CD14-positive monocyte (primary cell): ENCODE data around the gene CXCL16. TPM values are rescaled to one million over a fixed set of nuclear protein-coding genes. Genes with fewer than 3 reads are reported as not detected.
A peak's percentile ranks its signal among the peaks of the same experiment; 100 is the strongest.

ENCODE experiments used
- DNase-seq, 3 donors: peaks; one replicate each; pipeline ENCODE4 v3.0.0-alpha.2; 2011 to 2022
- H2AFZ ChIP-seq: 2 replicates; pipeline ENCODE4 v1.6.0; 2012; ENCODE audit warnings: mild to moderate bottlenecking, low read depth, low read length, inconsistent platforms; ENCODE audit not compliant: insufficient read depth, poor library complexity, severe bottlenecking
- H3K27ac ChIP-seq, 2 donors: 1 replicate in 1 of 2; 2 replicates in 1 of 2; pipeline ENCODE4 v1.5.1; 2012 to 2013; ENCODE audit warnings: low read length in 2 of 2, control low read depth in 1 of 2, inconsistent platforms in 1 of 2, low read depth in 1 of 2, mild to moderate bottlenecking in 1 of 2
- H3K27me3 ChIP-seq, 2 donors: one replicate each; pipeline versions ENCODE4 v1.6.0 to v1.6.1; 2011 to 2013; ENCODE audit warnings: low read length in 2 of 2; ENCODE audit not compliant: control insufficient read depth in 2 of 2, insufficient read depth in 2 of 2
- H3K36me3 ChIP-seq, 2 donors: replicated peaks in 1 of 2; 1 replicate in 1 of 2; 2 replicates in 1 of 2; pipeline versions ENCODE4 v1.5.1 to v1.6.1; 2012 to 2013; ENCODE audit warnings: low read length in 2 of 2, control low read depth in 1 of 2, inconsistent platforms in 1 of 2, mild to moderate bottlenecking in 1 of 2; ENCODE audit not compliant: insufficient read depth in 2 of 2, control insufficient read depth in 1 of 2
- H3K4me1 ChIP-seq, 2 donors: 1 replicate in 1 of 2; 2 replicates in 1 of 2; pipeline versions ENCODE4 v1.5.1 to v1.6.1; 2012 to 2013; ENCODE audit warnings: low read length in 2 of 2, control low read depth in 1 of 2, inconsistent platforms in 1 of 2, mild to moderate bottlenecking in 1 of 2, moderate library complexity in 1 of 2; ENCODE audit not compliant: insufficient read depth in 2 of 2, control insufficient read depth in 1 of 2
- H3K4me2 ChIP-seq: replicated peaks from 2 replicates; pipeline ENCODE3; 2012; ENCODE audit warnings: low read length, moderate library complexity, mild to moderate bottlenecking; ENCODE audit not compliant: poor library complexity, severe bottlenecking; ENCODE audit errors: extremely low read depth
- H3K4me3 ChIP-seq, 3 experiments: fragments of 200-600 bp in 1 of 3; sonication (generic) in 1 of 3; replicated peaks in 1 of 3; 1 replicate in 2 of 3; 2 replicates in 1 of 3; pipeline ENCODE4 v1.5.1; 2011 to 2013; ENCODE audit warnings: low read length in 3 of 3, mild to moderate bottlenecking in 3 of 3, control low read depth in 2 of 3, low read depth in 2 of 3, inconsistent platforms in 1 of 3, moderate library complexity in 1 of 3
- H3K79me2 ChIP-seq: 2 replicates; pipeline ENCODE4 v1.6.0; 2012; ENCODE audit warnings: mild to moderate bottlenecking, control low read depth, inconsistent platforms, low read length, moderate library complexity; ENCODE audit not compliant: insufficient read depth
- H3K9ac ChIP-seq: 2 replicates; pipeline ENCODE4 v1.6.0; 2017; ENCODE audit warnings: low read length, mild to moderate bottlenecking; ENCODE audit not compliant: insufficient read depth, poor library complexity, severe bottlenecking
- H3K9me3 ChIP-seq, 2 donors: replicated peaks in 1 of 2; 1 replicate in 1 of 2; 2 replicates in 1 of 2; pipeline versions ENCODE4 v1.5.1 to v1.6.1; 2012 to 2013; ENCODE audit warnings: low read length in 2 of 2, control low read depth in 1 of 2; ENCODE audit not compliant: control insufficient read depth in 1 of 2, insufficient read depth in 1 of 2
- H4K20me1 ChIP-seq: 2 replicates; pipeline ENCODE4 v1.6.0; 2012; ENCODE audit warnings: mild to moderate bottlenecking, low read length, control low read depth, moderate library complexity; ENCODE audit not compliant: insufficient read depth
- H3K27ac Mint-ChIP-seq, 7 donors: one replicate each; pipeline ENCODE4 v1.8.0; 2020; ENCODE audit warnings: mild to moderate bottlenecking in 7 of 7, mixed read lengths in 7 of 7, moderate library complexity in 6 of 7, inconsistent platforms in 2 of 7
- H3K27me3 Mint-ChIP-seq, 3 donors: one replicate each; pipeline ENCODE4 v1.8.0; 2021 to 2022; ENCODE audit warnings: low read depth in 3 of 3, mild to moderate bottlenecking in 3 of 3, mixed read lengths in 3 of 3, moderate library complexity in 3 of 3, inconsistent platforms in 1 of 3
- H3K36me3 Mint-ChIP-seq, 2 donors: one replicate each; pipeline ENCODE4 v1.8.0; 2020; ENCODE audit warnings: mixed read lengths in 2 of 2, inconsistent platforms in 1 of 2, mild to moderate bottlenecking in 1 of 2
- H3K4me1 Mint-ChIP-seq: one replicate; pipeline ENCODE4 v1.8.0; 2020; ENCODE audit warnings: mild to moderate bottlenecking, mixed read lengths
- H3K4me3 Mint-ChIP-seq, 2 donors: one replicate each; pipeline ENCODE4 v1.8.0; 2020; ENCODE audit warnings: mild to moderate bottlenecking in 2 of 2, mixed read lengths in 2 of 2, moderate library complexity in 1 of 2
- H3K9me3 Mint-ChIP-seq, 7 donors: one replicate each; pipeline ENCODE4 v1.8.0; 2020 to 2022; ENCODE audit warnings: mixed read lengths in 7 of 7, mild to moderate bottlenecking in 6 of 7, moderate library complexity in 6 of 7, inconsistent platforms in 2 of 7
- WGBS: methylation state at CpG from one replicate; pipeline ENCODE4 v1.1.5; 2013; ENCODE audit warnings: missing lambda C conversion rate; ENCODE audit not compliant: insufficient coverage; 5-methylcytosine and 5-hydroxymethylcytosine counted together
- intact Hi-C, 2 donors: fragments of 100-400 bp; cut with micrococcal nuclease; formaldehyde crosslinking; loops; one replicate each; pipeline versions ENCODE4 v1.15.0 to v1.15.1; 2023
- polyA plus RNA-seq, 3 donors: library from polyadenylated mRNA; depleted of rRNA in 1 of 3; unstranded in 2 of 3; stranded (reverse) in 1 of 3; fragments of 300-500 nt in 2 of 3; fragments of >200 nt in 1 of 3; fragmentation: Illumina TruSeq in 2 of 3; gene quantifications; 1 replicate in 2 of 3; 2 replicates in 1 of 3; pipeline ENCODE4 v1.2.3, GENCODE V29; 2012 to 2021
- TF ChIP-seq, protein P1 (sequence below): fragments of 200-600 bp; IDR thresholded peaks from one replicate; pipeline ENCODE4 v1.8.0; 2022; ENCODE audit warnings: antibody characterized with exemption, mild to moderate bottlenecking

Gene CXCL16
- polyA plus RNA-seq, 3 donors, result 68.1 to 204 (median 103) TPM

DNA sequence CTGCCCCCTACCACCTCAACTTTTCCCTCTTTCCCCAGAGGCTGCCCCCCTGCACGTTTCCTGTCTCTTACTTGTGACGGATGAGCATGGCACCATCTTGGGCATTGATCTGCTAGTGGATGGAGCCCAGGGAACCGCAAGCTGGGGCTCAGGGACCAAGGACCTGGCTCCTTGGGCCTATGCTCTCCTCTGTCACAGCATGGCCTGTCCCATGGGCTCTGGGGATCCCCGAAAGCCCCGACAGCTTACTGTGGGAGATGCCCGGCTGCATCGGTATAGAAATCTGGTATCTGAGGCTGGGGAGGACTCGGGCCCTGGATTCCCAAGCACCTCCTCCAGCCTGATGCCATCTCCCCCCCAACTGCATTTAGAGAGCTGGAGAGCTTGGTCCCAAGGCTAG is 1.8 kb upstream of the CXCL16 start:
- H3K4me3 Mint-ChIP-seq, result peak overlapping the region in 1 of 2 donors; percentile 73
- Histone ChIP-seq H3K4me2 (no peak overlapping the region), H3K4me3 (no peak overlapping the region), H3K9me3 (no peaks in the 10 kb centered on the region), H3K27me3 (peaks cover 10 to 63% of the 10 kb centered on the region in 2 donors), H3K27ac (no peak overlapping the region), H3K79me2 (no peaks in the 10 kb centered on the region), H4K20me1 (no peaks in the 10 kb centered on the region), H3K36me3 (no peaks in the 10 kb centered on the region), H3K9ac (no peak overlapping the region), H2AFZ (no peak overlapping the region), H3K4me1 (peaks cover 29 to 44% of the 10 kb centered on the region in 2 donors)
- intact Hi-C loops, result loop anchor here in 1 of 2 donors (5.0 kb wide), 1 partner anchor 36 kb away; no protein-coding TSS in a partner anchor
- H3K4me1 Mint-ChIP-seq, result peaks cover 36% of the 10 kb centered on the region
- H3K36me3 Mint-ChIP-seq, result peaks cover 22 to 24% of the 10 kb centered on the region in 2 donors
- 100% methylated on average over 2 of the region's 8 CpGs for WGBS
- peaks cover 0 to 19% (median 8%) of the 10 kb centered on the region in 7 donors for H3K9me3 Mint-ChIP-seq
- peaks cover 54 to 80% (median 57%) of the 10 kb centered on the region in 3 donors for H3K27me3 Mint-ChIP-seq
- TF ChIP-seq, protein P1, sequence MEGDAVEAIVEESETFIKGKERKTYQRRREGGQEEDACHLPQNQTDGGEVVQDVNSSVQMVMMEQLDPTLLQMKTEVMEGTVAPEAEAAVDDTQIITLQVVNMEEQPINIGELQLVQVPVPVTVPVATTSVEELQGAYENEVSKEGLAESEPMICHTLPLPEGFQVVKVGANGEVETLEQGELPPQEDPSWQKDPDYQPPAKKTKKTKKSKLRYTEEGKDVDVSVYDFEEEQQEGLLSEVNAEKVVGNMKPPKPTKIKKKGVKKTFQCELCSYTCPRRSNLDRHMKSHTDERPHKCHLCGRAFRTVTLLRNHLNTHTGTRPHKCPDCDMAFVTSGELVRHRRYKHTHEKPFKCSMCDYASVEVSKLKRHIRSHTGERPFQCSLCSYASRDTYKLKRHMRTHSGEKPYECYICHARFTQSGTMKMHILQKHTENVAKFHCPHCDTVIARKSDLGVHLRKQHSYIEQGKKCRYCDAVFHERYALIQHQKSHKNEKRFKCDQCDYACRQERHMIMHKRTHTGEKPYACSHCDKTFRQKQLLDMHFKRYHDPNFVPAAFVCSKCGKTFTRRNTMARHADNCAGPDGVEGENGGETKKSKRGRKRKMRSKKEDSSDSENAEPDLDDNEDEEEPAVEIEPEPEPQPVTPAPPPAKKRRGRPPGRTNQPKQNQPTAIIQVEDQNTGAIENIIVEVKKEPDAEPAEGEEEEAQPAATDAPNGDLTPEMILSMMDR, result no peak
- DNase-seq, result no peak
- peak overlapping the region in 2 of 7 donors; percentile 10 to 73 for H3K27ac Mint-ChIP-seq

DNA sequence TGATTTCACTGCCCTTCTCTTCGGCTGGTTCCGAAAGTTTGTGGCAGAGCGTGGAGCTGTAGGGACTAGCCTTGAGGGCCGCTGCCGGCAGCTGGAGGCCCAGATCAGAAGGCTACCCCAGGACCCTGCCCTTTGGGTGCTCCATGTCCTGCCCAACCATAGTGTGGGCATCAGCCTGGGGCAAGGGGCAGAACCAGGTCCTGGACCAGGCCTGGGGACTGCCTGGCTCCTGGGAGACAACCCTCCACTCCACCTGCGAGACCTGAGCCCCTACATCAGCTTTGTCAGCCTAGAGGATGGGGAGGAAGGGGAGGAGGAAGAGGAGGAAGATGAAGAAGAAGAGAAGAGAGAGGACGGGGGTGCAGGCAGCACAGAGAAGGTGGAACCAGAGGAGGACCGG is 856 bp upstream of the CXCL16 start:
- H3K4me1 ChIP-seq, result peaks cover 38 to 48% of the 10 kb centered on the region in 2 donors
- H3K27me3 ChIP-seq, result peaks cover 10 to 63% of the 10 kb centered on the region in 2 donors
- no peaks in the 10 kb centered on the region for H3K36me3 ChIP-seq
- DNase-seq, result no peak
- Mint-ChIP-seq H3K4me1 (peaks cover 42% of the 10 kb centered on the region), H3K27ac (peak overlapping the region in 4 of 7 donors; percentile 54 to 86 (median 78)), H3K9me3 (peaks cover 0 to 18% (median 8%) of the 10 kb centered on the region in 7 donors), H3K27me3 (peaks cover 52 to 72% (median 56%) of the 10 kb centered on the region in 3 donors), H3K4me3 (peak overlapping the region; percentile 85 to 89), H3K36me3 (peaks cover 31 to 33% of the 10 kb centered on the region in 2 donors)
- H3K79me2 ChIP-seq, result no peaks in the 10 kb centered on the region
- intact Hi-C loops, result loop anchor here in 1 of 2 donors (5.0 kb wide), 1 partner anchor 37 kb away; no protein-coding TSS in a partner anchor
- H3K4me2 ChIP-seq, result peak overlapping the region; percentile 71
- TF ChIP-seq, protein P1, result no peak
- WGBS, result 98% methylated on average over 5 of the region's 8 CpGs
- no peak overlapping the region for H3K9ac ChIP-seq
- H3K9me3 ChIP-seq, result no peaks in the 10 kb centered on the region
- H3K4me3 ChIP-seq, result peak overlapping the region in 1 of 3 experiments; percentile 78
- no peak overlapping the region for H3K27ac ChIP-seq
- no peaks in the 10 kb centered on the region for H4K20me1 ChIP-seq
- H2AFZ ChIP-seq, result no peak overlapping the region
